ENCODE results near the gene CELA2A. TPM values are rescaled to one million over a fixed set of nuclear protein-coding genes. Genes with fewer than 3 reads are reported as not detected.
A peak's percentile ranks its signal among the peaks of the same experiment; 100 is the strongest.

The CELA2A gene
- polyA plus RNA-seq, 3 donors, result not detected

DNA sequence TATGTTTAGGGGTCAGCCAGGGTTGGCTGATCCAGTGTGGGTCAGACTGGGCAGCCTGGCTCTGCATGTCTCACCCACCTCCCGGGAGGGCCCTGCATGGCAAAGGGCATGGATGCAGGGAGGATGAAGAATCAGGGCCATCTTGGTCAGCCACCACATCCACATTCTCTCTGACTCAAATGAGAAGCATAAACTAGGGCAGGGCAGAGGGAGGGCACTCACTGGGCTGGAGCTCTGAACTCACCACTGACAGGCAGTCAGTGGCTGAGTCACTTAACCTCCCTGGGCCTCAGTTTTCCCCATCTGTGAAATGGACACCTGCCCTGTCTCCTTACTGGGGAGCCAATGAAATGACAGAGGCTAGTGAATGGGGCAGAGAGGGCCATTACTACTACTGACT is 4.3 kb upstream of the CELA2A start:
- Mint-ChIP-seq H3K9me3 (peaks cover 0 to 2% (median 0%) of the 10 kb centered on the region in 7 donors), H3K36me3 (no peaks in the 10 kb centered on the region), H3K4me1 (peaks cover 9% of the 10 kb centered on the region), H3K27me3 (ENCODE audit: low read depth in 3 of 3) (peaks cover 2 to 5% (median 4%) of the 10 kb centered on the region in 3 donors), H3K27ac (peak overlapping the region in 1 of 7 donors; percentile 38), H3K4me3 (no peak overlapping the region)
- DNase-seq, result no peak
- intact Hi-C loops (cut with micrococcal nuclease), result loop anchor here in 1 of 2 donors (5.0 kb wide), 1 partner anchor 55 kb away; no protein-coding TSS in a partner anchor
- H3K4me3 ChIP-seq (replicated peaks in 1 of 3; ENCODE audit: low read depth in 2 of 3, low read length in 3 of 3), result no peak overlapping the region
- no peaks in the 10 kb centered on the region for H3K79me2 ChIP-seq (ENCODE audit: insufficient read depth, low read length)
- no peaks in the 10 kb centered on the region for H3K27me3 ChIP-seq (ENCODE audit: control insufficient read depth in 2 of 2, insufficient read depth in 2 of 2, low read length in 2 of 2)
- whole genome bisulfite sequencing (ENCODE audit: insufficient coverage), result no CpG with 5 or more reads among the region's 1 CpG
- TF ChIP-seq, protein P1, sequence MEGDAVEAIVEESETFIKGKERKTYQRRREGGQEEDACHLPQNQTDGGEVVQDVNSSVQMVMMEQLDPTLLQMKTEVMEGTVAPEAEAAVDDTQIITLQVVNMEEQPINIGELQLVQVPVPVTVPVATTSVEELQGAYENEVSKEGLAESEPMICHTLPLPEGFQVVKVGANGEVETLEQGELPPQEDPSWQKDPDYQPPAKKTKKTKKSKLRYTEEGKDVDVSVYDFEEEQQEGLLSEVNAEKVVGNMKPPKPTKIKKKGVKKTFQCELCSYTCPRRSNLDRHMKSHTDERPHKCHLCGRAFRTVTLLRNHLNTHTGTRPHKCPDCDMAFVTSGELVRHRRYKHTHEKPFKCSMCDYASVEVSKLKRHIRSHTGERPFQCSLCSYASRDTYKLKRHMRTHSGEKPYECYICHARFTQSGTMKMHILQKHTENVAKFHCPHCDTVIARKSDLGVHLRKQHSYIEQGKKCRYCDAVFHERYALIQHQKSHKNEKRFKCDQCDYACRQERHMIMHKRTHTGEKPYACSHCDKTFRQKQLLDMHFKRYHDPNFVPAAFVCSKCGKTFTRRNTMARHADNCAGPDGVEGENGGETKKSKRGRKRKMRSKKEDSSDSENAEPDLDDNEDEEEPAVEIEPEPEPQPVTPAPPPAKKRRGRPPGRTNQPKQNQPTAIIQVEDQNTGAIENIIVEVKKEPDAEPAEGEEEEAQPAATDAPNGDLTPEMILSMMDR (IDR thresholded peaks at IDR 0.05), result no peak
- H4K20me1 ChIP-seq (ENCODE audit: insufficient read depth, low read length), result no peaks in the 10 kb centered on the region
- H3K9me3 ChIP-seq (replicated peaks in 1 of 2; ENCODE audit: control insufficient read depth in 1 of 2, insufficient read depth in 1 of 2, low read length in 2 of 2), result no peaks in the 10 kb centered on the region
- no peaks in the 10 kb centered on the region for H3K36me3 ChIP-seq (replicated peaks in 1 of 2; ENCODE audit: control insufficient read depth in 1 of 2, insufficient read depth in 2 of 2, low read length in 2 of 2)
- no peak overlapping the region for H3K27ac ChIP-seq (ENCODE audit: low read depth in 1 of 2, low read length in 2 of 2)
- no peak overlapping the region for H3K4me2 ChIP-seq (replicated peaks; ENCODE audit: extremely low read depth, low read length, poor library complexity, severe bottlenecking)
- no peak overlapping the region for H3K9ac ChIP-seq (ENCODE audit: insufficient read depth, low read length, poor library complexity, severe bottlenecking)
- H3K4me1 ChIP-seq (ENCODE audit: control insufficient read depth in 1 of 2, insufficient read depth in 2 of 2, low read length in 2 of 2), result no peaks in the 10 kb centered on the region
- H2AFZ ChIP-seq (ENCODE audit: insufficient read depth, low read depth, low read length, poor library complexity, severe bottlenecking), result no peak overlapping the region

DNA sequence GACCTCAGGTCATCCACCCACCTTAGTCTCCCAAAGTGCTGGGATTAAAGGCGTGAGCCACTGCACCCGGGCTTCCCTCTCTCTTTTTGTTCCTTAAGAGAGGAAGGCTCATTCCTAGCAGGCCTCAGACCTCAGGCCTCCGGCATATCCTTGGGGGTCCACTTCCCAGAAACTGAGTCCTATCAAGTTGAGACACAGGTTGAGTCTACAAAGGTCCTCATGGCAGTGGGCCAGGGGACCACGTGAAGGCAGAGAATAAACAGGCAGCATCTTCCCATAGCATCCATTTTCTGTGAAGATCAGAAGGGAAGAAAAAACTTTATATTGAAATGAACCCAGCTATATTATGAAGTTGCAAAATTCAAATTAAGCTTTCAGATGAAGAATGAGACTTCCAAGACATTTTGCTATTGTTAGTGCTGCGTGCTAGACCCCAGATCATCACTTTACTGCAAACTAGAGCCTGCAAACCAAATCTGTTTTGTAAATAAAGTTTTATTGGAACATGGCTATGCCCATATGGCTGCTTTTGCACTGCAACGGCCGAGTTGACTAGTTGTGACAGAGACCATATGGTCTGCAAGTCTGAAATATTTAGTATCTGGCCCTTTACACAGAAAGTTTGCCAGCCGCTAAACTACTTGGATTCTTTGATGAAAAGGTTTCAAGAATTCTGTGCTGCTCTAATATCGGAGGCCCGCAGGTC is 3.5 kb upstream of the CELA2A start:
- TF ChIP-seq, protein P1 (IDR thresholded peaks at IDR 0.05), result no peak
- no peak overlapping the region for H2AFZ ChIP-seq (ENCODE audit: insufficient read depth, low read depth, low read length, poor library complexity, severe bottlenecking)
- H3K4me3 Mint-ChIP-seq, result no peak overlapping the region

More for the DNA sequence above, 3.5 kb upstream of the CELA2A start:
- H3K36me3 Mint-ChIP-seq, result no peaks in the 10 kb centered on the region
- 91% methylated on average over 5 of the region's 10 CpGs for WGBS (ENCODE audit: insufficient coverage)
- Histone ChIP-seq H3K27me3 (ENCODE audit: control insufficient read depth in 2 of 2, insufficient read depth in 2 of 2, low read length in 2 of 2) (no peaks in the 10 kb centered on the region), H3K4me2 (replicated peaks; ENCODE audit: extremely low read depth, low read length, poor library complexity, severe bottlenecking) (no peak overlapping the region), H3K4me1 (ENCODE audit: control insufficient read depth in 1 of 2, insufficient read depth in 2 of 2, low read length in 2 of 2) (no peaks in the 10 kb centered on the region), H3K36me3 (replicated peaks in 1 of 2; ENCODE audit: control insufficient read depth in 1 of 2, insufficient read depth in 2 of 2, low read length in 2 of 2) (no peaks in the 10 kb centered on the region), H3K9me3 (replicated peaks in 1 of 2; ENCODE audit: control insufficient read depth in 1 of 2, insufficient read depth in 1 of 2, low read length in 2 of 2) (no peaks in the 10 kb centered on the region), H4K20me1 (ENCODE audit: insufficient read depth, low read length) (no peaks in the 10 kb centered on the region), H3K9ac (ENCODE audit: insufficient read depth, low read length, poor library complexity, severe bottlenecking) (no peak overlapping the region), H3K79me2 (ENCODE audit: insufficient read depth, low read length) (no peaks in the 10 kb centered on the region), H3K27ac (ENCODE audit: low read depth in 1 of 2, low read length in 2 of 2) (no peak overlapping the region), H3K4me3 (replicated peaks in 1 of 3; ENCODE audit: low read depth in 2 of 3, low read length in 3 of 3) (no peak overlapping the region)
- intact Hi-C loops (cut with micrococcal nuclease), result loop anchor here in 1 of 2 donors (5.0 kb wide), 1 partner anchor 56 kb away; no protein-coding TSS in a partner anchor
- H3K27me3 Mint-ChIP-seq (ENCODE audit: low read depth in 3 of 3), result peaks cover 2 to 4% (median 2%) of the 10 kb centered on the region in 3 donors
- H3K4me1 Mint-ChIP-seq, result peaks cover 9% of the 10 kb centered on the region
- H3K9me3 Mint-ChIP-seq, result peaks cover 0 to 2% (median 0%) of the 10 kb centered on the region in 7 donors
- no peak overlapping the region for H3K27ac Mint-ChIP-seq
- no peak for DNase-seq
